AG20443 (cell line): Measurements from ENCODE around the gene RAP2C.
"Not testable (repeated sequence)": the region's sequence is repeated elsewhere in the genome, so short reads cannot be mapped to it uniquely, and the experiment has no call there.

ENCODE experiments used
- DNase-seq: peaks from one replicate; pipeline ENCODE4 v3.0.0; 2012; ENCODE audit warnings: low spot score, mixed read lengths

Gene RAP2C

DNA sequence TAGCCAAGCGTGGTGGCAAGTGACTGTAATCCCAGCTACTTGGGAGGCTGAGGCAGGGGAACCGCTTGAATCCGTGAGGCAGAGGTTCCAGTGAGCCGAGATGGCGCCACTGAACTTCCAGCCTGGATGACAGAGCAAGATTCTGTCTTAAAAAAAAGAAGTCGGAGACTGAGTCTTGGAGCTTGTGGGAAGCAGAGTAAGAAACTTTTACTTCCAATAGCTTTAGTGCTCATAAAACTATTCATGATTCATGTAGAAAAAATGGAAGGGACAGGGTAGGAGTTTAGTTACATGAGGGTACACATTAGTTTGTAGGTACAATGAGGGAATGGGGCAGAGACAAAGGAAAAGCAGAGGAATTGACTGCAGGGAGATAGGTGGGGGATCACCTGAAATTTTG is 19.3 kb downstream of the RAP2C start:
- no peak for DNase-seq

DNA sequence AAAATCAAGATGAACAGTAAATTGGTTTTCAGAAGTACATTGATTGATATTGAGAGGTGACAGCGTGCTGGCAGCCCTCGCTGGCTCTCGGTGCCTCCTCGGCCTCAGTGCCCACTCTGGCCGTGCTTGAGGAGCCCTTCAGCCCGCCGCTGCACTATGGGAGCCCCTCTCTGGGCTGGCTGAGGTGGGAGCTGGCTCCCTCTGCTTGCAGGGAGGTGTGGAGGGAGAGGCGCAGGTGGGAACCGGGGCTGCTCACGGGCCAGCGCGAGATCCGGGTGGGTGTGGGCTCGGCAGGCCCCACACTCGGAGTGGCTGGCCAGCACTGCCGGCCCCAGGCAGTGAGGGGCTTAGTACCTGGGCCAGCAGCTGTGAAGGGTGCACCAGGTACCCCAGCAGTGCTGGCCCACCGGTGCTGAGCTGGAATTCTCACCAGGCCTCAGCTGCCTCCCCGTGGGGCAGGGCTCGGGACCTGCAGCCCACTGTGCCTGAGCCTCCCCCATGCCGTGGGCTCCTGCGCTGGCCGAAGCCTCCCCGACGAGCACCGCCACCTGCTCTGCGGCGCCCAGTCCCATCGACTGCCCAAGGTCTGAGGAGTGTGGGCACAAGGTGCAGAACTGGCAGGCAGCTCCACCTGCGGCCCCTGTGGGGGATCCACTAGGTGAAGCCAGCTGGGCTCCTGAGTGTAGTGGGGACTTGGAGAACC is 25.2 kb downstream of the RAP2C start:
- DNase-seq = no peak

DNA sequence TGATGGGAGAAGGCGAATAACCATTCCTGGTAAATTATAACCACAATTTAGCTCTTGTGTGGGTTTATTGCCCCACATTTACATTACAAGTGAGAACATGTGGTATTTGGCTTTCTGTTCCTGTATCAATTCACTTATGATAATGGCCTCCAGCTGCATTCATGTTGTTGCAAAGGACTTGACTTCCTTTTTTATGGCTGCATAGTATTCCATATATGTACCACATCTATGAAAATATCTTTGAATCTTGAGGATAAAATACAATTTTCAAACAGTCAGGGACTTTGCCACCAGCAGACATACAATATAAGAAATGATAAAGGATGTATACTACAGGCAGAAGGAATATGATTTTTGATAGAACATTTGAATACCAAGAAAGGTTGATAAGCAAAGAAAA is 27.3 kb downstream of the RAP2C start:
- no peak for DNase-seq

DNA sequence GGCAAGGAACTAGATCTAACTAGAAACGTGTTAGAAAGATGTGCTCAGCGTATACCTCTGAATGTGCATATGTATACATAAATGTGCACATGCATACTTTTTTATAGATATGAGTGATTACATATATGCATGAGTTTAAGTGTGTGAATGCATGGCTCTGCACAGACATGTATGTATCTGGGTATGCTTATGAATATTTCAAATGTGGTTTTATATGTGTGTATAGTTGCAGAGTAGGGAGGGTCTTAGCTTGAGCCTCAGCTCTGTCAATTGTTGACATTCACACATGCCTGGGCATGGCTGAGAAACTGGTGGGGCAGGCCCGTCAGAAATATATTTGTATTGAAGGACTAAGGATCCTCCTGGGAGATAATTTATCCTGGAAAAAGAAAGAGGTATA is 31.1 kb downstream of the RAP2C start:
- DNase-seq = no peak

DNA sequence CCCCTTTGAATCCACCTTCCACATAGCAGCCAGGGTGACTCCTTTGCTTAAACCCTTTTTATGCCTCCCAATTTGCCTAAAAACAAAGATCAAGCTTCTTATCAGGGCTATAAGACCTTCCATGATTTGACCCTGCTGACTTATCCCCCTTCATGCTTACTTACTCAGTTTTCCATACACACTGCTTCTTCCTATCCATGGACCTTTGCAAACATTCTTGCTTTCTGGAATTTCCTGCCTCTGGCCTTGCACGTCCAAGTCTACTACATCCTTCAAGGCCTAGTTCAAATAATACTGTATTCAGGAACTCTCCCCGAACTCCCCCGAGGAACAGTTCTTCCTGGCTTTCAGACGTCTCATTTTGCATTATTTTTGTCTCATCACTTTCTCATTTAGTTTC is 31.8 kb downstream of the RAP2C start:
- DNase-seq = no peak

DNA sequence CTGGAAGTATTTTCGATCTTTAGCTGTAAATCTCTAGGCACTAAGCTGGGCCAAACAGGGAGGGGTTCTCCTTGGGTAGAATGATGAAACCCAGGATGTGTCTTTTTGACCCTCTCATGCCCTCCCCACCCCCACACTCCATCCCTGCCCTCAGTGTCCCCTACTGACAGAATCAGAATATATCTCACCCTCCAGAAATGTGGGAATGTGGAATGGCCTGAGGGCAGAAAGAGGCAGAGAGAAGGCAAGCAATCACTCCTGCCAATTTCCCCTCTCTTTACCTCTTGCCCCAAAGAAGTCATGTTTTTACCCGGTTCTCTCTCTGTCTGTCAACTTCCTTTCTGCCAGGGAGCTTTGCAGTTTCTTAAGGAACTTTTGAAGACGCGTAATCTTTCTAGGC is 34.4 kb downstream of the RAP2C start:
- no peak for DNase-seq

DNA sequence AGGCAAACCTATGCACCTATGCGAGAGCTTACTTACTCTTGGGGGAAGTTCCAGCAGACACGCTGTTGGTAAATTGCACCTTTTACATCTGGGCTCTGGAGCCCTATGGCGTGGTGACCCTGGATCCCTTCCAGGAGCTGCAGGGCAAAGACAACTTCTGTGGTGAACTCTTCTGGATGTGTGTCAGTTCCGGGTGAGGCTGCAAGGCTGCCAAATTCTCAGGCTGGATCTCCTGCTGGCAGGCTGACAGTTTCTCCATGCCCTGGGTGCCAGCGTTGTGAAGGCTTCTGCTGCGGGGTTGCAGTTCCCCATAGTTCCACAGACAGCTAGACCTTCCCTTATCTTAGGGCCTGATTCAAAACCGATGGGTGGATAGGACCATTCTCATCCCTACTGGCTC is 37.9 kb downstream of the RAP2C start:
- DNase-seq = no peak

DNA sequence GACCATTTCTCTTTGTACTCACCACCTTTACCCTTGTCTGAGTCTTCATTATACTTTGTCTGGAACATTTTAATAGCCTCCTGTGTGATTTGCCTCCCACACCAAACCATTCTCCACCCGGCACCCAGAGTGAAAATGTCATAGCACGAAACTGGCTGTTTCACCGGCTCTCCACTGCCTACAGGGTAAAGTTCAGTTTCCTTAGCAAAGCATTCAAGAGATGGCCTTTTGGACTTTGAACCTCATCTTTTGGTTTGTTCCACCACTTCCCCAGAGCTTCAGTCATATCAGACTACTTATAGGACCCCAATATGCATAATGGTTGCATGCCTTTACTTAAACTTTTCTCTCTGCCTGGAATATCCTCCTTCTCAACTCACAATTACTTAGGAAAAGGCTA is 38.3 kb downstream of the RAP2C start:
- DNase-seq = no peak

DNA sequence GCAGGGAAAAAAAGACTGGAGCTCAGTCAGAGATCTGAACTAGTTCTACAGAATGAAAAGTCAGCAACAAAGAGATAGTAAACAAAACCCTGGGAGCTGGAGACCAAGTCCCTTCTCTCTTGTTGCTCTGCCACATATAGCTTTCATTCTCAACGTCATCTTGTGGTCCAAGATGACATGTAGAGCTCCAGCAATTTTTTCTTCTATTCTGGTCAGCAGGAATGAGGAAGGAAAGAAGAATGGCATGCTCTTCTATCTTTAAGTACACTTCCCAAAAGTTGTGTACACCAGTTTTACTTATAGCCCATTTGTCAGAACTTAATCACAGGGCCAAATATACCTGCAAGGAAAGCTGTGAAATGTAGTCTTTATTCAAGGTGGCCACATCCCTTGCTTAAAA is 45.6 kb downstream of the RAP2C start:
- no peak for DNase-seq

DNA sequence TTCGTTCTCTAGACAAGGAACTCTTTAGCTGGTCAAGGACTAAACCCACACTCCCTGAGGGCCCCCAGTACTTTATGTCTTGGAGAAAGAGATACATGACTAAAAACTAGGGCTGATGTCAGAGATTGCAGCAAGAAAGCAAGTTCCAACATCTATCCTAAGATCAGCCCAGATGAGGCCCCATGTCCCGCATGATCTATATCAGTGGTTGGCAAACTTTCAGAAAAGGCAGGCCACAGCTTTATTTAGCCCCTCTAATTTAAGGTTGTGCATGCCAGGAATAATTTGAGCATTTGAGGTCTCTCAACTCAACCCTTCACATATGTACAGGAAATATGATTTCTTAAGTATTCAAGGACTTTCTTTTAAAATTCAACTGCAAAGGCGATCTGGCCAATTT is 47.4 kb downstream of the RAP2C start:
- no peak for DNase-seq

DNA sequence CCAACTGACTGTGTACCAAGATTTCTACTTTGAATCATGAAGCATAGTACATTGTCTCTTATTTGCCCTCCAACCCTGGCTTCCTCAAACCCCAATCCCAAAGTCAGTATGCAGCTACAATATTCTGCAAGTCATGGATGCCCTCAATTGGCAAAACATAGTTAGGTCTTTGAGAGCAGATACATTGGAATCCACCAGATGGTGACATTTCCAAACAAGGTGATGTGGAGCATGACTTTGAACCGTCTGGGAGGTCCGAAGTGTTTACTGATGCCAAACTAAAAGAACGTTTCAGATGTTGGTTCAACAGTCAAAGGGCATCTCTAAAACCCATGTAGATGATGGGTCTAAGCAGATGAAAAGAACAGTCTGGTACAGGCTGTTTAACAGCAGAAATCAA is 47.8 kb downstream of the RAP2C start:
- no peak for DNase-seq

DNA sequence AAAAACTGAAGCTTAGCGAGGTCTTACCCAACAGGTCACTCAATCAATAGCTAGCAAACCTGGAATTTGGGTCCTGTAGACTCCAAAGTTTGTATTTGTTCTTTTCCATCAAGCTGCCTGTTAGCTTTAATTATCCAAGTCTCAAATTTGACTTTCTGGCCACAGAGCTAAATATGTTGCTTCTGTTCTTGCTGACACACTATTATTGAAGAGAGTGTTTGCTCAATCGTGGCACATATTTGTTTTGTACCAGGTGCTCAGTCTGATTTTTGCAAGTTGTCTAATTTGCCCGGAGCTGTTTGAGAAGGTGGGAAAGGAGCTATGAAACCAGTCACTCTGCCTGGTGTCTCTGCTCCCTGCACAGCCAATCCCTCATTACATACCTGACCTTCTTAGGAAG is 49.7 kb downstream of the RAP2C start:
- no peak for DNase-seq

DNA sequence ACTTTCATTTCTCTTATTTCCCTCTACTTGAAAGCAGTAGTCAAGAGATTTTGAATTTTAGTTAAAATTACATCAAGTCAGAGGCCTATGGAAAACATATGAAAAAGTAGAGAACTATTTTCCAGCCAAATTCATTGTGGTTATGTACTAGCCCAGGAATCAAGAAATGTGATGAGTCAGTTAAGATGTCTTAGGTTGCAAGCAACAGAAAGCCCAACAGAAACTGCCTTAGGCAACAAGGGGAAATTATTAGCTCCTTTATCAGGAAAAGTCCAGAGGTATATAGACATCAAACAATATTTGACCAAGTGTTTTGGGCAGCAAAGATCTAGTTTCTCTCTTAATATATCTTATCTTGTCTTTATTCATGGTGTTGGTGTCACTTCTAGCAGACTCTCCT is 53.6 kb downstream of the RAP2C start:
- no peak for DNase-seq

DNA sequence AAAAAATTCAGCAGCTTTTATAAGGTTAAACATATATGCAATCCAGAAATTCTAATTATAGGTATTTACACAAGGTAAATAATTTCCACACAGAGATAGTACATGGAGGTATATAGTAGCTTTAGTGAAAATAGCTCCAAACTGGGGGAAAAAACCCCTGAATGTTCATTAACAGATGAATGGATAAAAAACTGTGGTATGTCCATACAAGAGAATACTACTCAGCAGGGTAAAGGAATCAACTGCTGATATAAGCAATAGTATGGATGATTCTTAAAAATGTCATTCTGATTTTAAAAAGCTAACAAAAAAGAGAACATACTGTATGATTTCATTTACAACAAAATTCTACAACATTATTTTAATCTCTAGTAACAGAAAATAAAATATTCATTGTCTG is 54.2 kb downstream of the RAP2C start:
- no peak for DNase-seq

DNA sequence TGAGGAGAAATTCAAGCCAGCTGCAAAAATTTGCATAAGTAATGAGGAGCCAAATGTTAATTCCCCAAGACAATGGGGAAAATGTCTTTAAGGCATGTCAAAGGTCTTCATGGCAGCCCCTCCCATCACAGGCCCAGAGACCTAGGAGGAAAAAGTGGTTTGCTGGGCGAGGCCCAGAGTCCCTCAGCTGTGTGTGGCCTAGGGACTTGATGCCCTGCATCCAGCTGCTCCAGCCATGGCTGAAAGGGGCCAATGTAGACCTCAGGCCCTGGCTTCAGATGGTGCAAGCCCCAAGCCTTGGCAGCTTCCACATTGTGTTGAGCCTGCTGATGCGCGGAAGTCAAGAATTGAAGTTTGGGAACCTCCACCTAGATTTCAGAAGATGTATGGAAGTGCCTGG is 56.2 kb downstream of the RAP2C start:
- not testable (repeated sequence) for DNase-seq

DNA sequence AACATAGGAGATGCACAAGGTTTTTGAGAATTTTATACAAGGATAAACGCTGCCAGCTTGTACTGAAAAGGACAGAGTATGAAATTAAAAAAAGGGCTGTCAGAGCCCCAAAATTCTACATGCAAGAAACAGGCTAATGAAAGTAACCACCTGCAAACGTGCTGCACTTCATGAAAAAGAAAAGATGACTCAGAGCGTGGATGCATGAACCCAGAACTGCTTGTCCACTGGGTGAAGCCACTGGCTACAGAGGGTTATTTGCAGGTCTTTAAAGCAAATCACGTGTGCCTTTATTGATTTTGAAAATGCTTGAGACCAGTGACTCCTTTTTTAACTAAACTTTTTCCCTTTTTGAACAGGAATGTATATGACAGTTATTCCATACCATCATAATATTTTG is 66.1 kb downstream of the RAP2C start:
- no peak for DNase-seq
